SKM-1 (cell line): ENCODE data around the gene DLL1.
"Not testable (repeated sequence)": the region's sequence is repeated elsewhere in the genome, so short reads cannot be mapped to it uniquely, and the experiment has no call there.

Experiments
- DNase-seq: peaks from one replicate; lab custom pipeline; 2025; ENCODE audit not compliant: unreplicated experiment; lab: John Stamatoyannopoulos, UW

Gene DLL1

GRCh38 chr6:170269151-170269845 is 21.6 kb downstream of the DLL1 start:
- no peak for DNase-seq

DNA sequence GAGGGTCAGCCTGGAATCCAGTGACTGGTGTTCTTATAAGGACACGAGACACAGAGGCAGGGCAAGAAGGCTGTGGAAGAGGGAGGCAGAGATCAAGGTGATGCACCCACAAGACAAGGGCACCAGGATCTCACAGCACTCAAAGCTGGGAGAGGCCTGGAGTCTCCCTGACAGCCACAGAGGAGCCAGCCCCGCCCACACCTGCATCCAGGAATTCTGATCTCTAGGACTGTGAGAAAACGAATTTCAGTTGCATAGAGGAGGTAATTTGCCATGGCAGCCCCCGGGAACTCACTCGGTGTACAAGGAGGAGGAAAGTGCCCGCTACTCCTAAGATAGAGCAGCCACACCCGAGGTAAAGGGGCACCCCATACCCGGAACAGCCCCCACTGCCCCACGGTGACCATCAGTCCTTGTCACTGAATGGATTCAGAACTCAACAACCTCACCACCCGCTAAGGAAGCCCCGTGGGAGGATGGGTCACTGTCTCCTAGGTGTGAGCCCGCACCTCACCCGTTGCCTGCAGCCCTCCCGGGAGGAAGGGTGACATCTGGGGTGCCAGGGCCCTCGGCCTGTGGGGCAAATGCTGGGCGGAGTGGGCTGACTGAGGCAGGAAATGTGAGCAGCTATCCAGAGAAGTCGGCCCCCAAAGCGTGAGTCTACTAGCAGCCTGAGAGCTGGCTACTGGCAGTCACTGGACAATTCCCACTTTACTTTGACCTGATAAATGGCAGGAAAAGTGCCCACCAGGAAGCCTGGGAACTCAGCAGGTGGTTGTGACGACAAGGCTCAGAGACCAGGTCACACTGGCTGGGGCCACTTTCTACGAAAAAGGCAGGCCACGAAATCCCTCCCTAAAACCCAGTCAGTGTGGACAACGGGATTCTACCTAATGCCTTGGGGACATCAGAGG is 22.4 kb downstream of the DLL1 start:
- DNase-seq = no peak

DNA sequence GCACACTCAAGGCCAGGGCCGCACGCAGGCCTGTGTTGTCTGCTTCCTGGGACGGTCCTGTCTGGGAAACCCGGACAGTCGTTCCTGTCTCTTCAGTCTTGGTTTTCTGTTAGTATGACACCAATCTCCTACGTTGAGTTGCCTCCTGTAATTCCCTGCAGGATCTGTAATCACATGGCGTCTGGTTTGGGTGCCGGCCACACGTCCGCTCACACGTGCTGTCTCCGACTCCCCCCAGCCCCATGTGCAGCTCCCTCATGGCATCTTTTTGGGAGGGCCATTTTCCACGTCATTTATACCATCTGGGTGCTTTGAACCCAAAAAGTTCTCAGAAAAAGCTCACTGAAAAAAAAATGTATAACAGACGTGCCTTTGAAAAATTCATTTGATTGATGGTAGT is 23.2 kb downstream of the DLL1 start:
- no peak for DNase-seq

DNA sequence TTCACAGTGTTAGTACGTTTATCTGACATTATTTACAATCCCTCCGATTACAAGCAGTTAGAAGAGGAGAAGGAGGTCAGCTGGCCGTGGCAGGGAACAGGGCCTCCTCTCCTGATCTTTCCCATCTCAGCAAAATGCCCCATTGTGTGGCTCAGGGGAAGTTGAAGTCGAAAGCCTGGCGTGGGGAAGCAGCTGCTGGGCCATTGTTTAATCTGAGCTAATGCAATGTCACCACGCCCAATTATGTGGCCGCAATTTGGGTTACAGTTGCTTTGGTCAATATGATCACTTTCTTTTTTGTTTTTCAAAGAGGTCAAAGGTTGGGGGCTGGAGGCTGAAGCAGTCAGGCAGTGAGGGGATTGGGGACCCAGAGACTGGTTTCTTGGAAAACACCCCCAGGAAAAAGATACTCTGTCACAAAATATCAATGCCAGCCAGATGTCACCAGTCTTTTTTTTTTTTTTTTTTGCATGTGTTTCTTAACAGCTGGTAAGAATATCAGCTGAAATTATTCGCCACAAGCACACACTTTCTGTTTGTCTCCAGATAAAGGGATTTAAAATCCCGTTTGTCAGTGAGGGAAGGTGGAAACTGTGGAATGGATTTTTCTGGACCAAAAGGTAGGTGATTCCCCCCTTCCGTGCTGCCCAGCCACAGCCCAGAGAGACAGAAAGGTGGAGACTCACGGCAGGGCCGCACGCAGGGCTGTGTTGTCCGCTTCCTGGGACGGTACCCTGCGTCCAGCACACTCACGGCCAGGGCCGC is 24.6 kb downstream of the DLL1 start:
- DNase-seq = no peak

- no peak for DNase-seq
These were observed 25.2 kb downstream of the DLL1 start for GRCh38 chr6:170265655-170266054.

GRCh38 chr6:170264644-170265043 is 26.2 kb downstream of the DLL1 start:
- DNase-seq = not testable (repeated sequence)

- DNase-seq = no peak
These were observed 26.8 kb downstream of the DLL1 start for GRCh38 chr6:170264086-170264485.

DNA sequence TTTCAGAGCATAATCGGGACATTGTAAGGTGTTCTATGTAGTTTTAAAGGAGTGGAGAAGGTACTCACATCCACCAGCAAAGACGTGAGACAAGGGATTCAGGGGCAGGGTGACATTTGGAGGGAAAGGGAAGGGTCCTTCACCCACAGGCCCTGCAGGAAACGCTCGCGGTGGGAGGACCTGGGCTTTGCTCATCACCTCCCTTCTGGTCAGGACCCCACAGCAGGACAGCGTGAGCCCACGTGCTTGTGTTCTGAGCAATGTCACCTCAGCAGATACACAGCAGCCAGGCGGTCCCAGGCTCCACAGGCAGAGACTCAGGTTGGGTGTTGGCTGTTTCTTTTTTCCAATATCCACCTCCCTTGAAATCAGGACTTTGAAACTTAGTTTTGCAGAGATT is 27.5 kb downstream of the DLL1 start:
- no peak for DNase-seq

DNA sequence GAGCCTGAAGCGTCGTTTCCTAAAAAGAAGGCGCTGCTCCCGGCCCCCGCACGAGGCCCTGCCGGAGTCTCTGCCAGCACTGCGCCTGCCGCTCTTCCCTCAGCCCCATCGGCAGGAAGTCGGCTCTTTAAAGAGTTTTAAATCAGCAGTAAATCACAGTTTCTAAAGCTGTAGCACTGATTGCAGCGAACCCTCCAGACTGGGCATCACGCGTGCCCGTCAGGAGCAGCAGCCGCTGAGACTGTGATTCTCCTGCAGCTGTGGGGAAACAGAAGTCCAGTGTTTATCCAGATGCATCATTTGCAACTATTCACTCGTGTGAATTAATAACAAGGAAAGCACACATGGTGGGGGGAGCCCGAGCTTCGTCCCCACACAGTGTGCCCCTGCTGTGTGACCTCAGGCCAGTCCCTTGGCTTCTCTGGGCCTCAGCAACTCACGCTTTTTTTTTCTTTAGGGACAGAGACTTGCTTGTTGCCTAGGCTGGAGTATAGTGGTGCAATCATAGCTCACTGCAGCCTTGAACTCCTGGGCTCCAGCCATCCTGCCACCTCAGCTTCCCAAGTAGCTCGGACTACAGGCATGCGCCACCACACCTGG is 28.3 kb downstream of the DLL1 start:
- DNase-seq = no peak

DNA sequence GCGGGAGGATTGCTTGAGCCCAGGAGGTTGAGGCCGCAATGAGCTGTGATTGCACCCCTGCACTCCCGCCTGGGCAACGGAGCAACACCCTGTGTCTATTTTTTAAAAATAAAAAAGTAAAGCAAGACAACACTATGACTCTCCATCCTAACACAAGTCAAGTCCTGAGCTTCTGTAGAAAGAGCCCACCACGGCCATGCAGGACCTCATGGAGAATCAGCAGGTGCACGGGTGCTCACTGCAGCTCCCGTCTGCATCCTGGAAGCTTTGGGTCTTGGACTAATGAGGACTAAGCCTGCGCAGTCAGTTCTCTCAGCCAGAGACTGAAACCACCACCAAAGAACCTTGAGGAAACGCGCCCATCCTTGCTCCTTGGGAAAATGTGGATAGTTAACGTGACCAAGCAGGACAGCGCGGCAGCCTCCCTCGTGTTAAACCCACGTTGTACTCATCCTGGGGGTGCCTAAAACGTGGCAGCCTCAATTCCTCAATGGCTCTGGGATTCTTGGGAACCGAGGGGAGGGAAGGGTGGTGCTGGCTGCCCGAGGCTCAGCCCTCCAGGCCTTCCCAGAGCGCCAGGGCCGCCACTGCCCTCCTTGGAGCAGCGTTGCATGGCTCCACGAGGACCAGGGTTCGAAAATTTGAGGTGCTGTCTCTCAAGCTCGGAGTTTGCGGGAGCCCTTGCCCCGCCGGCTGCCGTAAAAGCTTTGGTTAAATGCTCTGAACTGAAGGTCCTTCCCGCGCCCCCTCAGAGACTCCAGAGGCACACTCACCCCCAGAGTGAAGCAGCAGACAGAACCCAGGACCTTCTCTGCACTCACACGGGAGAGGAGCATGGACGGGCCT is 29.0 kb downstream of the DLL1 start:
- no peak for DNase-seq

GRCh38 chr6:170260686-170261085 is 30.2 kb downstream of the DLL1 start:
- DNase-seq = no peak

DNA sequence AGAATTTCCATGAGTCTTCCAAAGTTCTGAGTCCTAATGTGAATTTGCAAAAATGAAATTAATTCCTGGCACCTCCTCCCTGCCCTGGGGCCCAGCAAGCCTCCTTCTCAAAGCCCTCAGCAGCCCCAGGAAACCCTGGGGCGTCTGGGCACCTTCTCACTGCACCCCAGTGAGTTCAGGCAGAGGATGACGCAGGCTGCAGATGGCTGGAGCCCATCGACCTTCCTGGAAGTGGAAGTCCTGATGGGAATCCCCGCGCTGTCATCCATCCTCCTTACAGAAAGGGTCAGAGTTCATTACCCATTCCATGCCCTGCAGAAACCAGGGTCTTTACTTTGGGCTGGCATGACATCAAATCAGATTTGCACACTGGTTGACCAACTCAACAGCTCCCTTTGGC is 31.6 kb downstream of the DLL1 start:
- no peak for DNase-seq

DNA sequence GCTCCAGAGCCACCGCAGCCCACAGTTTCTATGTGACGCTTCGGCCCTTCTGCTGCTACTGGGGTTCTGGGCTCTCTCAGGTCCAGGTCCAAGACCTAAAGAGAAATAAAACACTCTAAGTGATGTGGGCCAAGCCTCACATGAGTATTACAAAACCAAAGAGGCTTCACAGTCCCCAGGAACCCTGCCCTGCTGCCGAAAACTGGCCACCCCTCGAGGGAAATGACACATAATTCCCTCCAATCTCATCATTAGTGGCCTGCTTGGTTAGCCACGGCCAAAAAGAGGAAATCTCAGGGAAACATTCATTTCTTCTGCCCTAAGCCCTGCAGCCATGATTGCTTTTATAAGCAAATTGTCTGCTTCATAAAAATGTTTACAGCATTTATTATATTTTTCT is 32.5 kb downstream of the DLL1 start:
- no peak for DNase-seq

GRCh38 chr6:170257376-170257775 is 33.5 kb downstream of the DLL1 start:
- no peak for DNase-seq

DNA sequence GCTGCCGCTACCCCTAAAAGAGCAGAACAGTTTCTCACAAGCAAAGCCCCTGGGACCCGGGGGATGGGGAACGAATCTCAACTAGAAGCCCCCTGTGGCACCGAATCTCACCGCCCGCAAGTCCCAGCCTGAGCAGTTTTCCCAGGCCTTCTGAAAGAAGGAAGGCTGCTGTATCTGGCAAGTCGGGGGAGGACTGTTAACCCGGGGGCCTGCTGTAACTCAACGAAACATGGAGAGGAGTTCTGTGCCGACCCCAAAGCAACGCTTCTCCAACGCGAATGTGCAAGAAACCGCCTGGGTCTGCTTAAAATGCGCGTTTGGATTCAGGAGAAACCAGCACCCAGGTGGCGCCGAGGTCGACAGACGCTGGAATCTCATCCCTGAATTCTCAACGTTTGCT is 34.2 kb downstream of the DLL1 start:
- DNase-seq = no peak

- no peak for DNase-seq
These were observed 35.3 kb downstream of the DLL1 start for GRCh38 chr6:170255426-170256125.

GRCh38 chr6:170254315-170255213 is 36.3 kb downstream of the DLL1 start:
- DNase-seq = no peak

DNA sequence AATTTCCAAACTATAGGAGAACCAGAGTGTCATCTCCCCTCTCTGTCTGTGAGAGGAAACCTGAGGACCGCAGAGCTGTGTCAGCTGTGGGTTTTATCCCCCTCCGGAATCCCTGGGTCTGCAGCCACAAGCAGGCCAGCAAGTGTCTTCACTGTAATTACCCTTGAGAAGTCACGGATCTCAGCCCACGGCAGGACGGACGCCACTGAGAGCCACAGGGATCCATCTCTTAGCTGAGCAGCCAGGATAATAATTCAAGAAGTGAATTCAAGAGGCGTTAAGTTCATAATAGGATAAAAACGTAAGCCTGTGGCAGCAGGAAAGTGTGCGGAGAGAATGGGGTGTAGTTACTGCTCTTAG is 37.0 kb downstream of the DLL1 start:
- DNase-seq = no peak
